Cerebellar cortex (tissue), 1 donor: ENCODE measurements around the gene CNNM3.
"Not testable (repeated sequence)": the region's sequence is repeated elsewhere in the genome, so short reads cannot be mapped to it uniquely, and the experiment has no call there.

Experiments
- DNase-seq: peaks from one replicate; pipeline ENCODE4 v3.0.0-alpha.2; 2015; ENCODE audit warnings: low spot score

CNNM3 gene

GRCh38 chr2:96839875-96840850 lies 24.1 kb downstream of the CNNM3 start:
- DNase-seq = no peak

- DNase-seq = no peak
These were observed 25.8 kb downstream of the CNNM3 start for GRCh38 chr2:96841701-96842495.

GRCh38 chr2:96842600-96842999 lies 26.5 kb downstream of the CNNM3 start:
- DNase-seq = peak; percentile 40

GRCh38 chr2:96843538-96844268 lies 27.6 kb downstream of the CNNM3 start, which contains the start of gene ANKRD23:
TSS of gene ANKRD23 (minus strand) at chr2:96844021. CDS start at chr2:96843992, 29 bp downstream.
- no peak for DNase-seq

GRCh38 chr2:96844405-96844808 lies 28.3 kb downstream of the CNNM3 start:
- DNase-seq = no peak

- no peak for DNase-seq
These were observed 30.8 kb downstream of the CNNM3 start for GRCh38 chr2:96846825-96847224.

GRCh38 chr2:96847586-96847985 lies 31.5 kb downstream of the CNNM3 start:
- DNase-seq = no peak

GRCh38 chr2:96848264-96848663 lies 32.2 kb downstream of the CNNM3 start:
- DNase-seq = no peak

GRCh38 chr2:96852667-96853066 lies 36.6 kb downstream of the CNNM3 start:
- DNase-seq = no peak

GRCh38 chr2:96853321-96853720 lies 37.3 kb downstream of the CNNM3 start:
- peak; percentile 77 for DNase-seq

- DNase-seq = peak; percentile 53
These were observed 41.0 kb downstream of the CNNM3 start for GRCh38 chr2:96856776-96857666.

- DNase-seq = peak; percentile 97
These were observed 41.8 kb downstream of the CNNM3 start, which contains the start of gene ANKRD39 for GRCh38 chr2:96857667-96858372. TSS of gene ANKRD39 (minus strand) at chr2:96858016. CDS start at chr2:96857987, 29 bp downstream.

- DNase-seq = peak; percentile 57
These were observed 43.1 kb downstream of the CNNM3 start for GRCh38 chr2:96859099-96859649.

- DNase-seq = no peak
These were observed 43.6 kb downstream of the CNNM3 start for GRCh38 chr2:96859681-96860064.

- DNase-seq = no peak
These were observed 44.3 kb downstream of the CNNM3 start for GRCh38 chr2:96860065-96861029.

GRCh38 chr2:96861074-96861473 lies 45.0 kb downstream of the CNNM3 start:
- no peak for DNase-seq

GRCh38 chr2:96863056-96863455 lies 47.0 kb downstream of the CNNM3 start:
- DNase-seq = not testable (repeated sequence)

GRCh38 chr2:96863575-96864342 lies 47.7 kb downstream of the CNNM3 start:
- no peak for DNase-seq
